Fibroblast of the aortic adventitia (primary cell): ENCODE measurements around the gene FEV. TPM values are rescaled to one million over a fixed set of nuclear protein-coding genes. Genes with fewer than 3 reads are reported as not detected.

Source experiments
- DNase-seq: peaks from one replicate; pipeline ENCODE4 v3.0.0-alpha.2; 2010; ENCODE audit warnings: low read depth
- H3K4me3 ChIP-seq: 2 replicates; pipeline ENCODE4 v1.5.1; 2011; ENCODE audit warnings: low read depth, mild to moderate bottlenecking, control low read depth, low read length, moderate library complexity
- CTCF ChIP-seq: IDR thresholded peaks from 2 replicates; pipeline ENCODE4 v1.5.1; 2011; ENCODE audit warnings: mild to moderate bottlenecking, low read length, control low read depth, inconsistent platforms; ENCODE audit not compliant: insufficient read depth
- total RNA-seq: library from RNA; depleted of rRNA; stranded (reverse); fragments of >200 nt; gene quantifications from 2 replicates; pipeline ENCODE4 v1.2.3, GENCODE V29; 2012; ENCODE audit warnings: low replicate concordance

The FEV gene
- total RNA-seq, 1 donor, result not detected

- DNase-seq, result no peak
- TF ChIP-seq CTCF, result no peak
- no peak overlapping the region for H3K4me3 ChIP-seq
Observed at GRCh38 chr2:219017201-219017931, 32.4 kb upstream of the FEV start.

- H3K4me3 ChIP-seq, result no peak overlapping the region
- no peak for TF ChIP-seq CTCF
- no peak for DNase-seq
Observed at GRCh38 chr2:219016721-219017120, 31.7 kb upstream of the FEV start.

- H3K4me3 ChIP-seq, result no peak overlapping the region
- TF ChIP-seq CTCF, result no peak
- no peak for DNase-seq
Observed at GRCh38 chr2:219010873-219011272, 25.9 kb upstream of the FEV start.

GRCh38 chr2:219010162-219010756, 25.3 kb upstream of the FEV start:
- peak; percentile 16 for TF ChIP-seq CTCF
- no peak for DNase-seq
- H3K4me3 ChIP-seq, result no peak overlapping the region

- no peak overlapping the region for H3K4me3 ChIP-seq
- no peak for TF ChIP-seq CTCF
- no peak for DNase-seq
Observed at GRCh38 chr2:219009294-219009693, 24.3 kb upstream of the FEV start.

GRCh38 chr2:219003979-219004378, 19.0 kb upstream of the FEV start:
- no peak for TF ChIP-seq CTCF
- no peak for DNase-seq
- no peak overlapping the region for H3K4me3 ChIP-seq
